Panc1 (cell line): ENCODE data around the gene KDM4F.

Source experiments
- CTCF ChIP-seq: fragments of 450-650 bp; IDR thresholded peaks from 2 replicates; pipeline ENCODE4 v1.5.1; 2017; ENCODE audit warnings: mild to moderate bottlenecking
- POLR2AphosphoS5 ChIP-seq: IDR thresholded peaks from 2 replicates; pipeline ENCODE4 v1.6.1; 2012; ENCODE audit warnings: mild to moderate bottlenecking, low read depth, low read length, moderate library complexity

- TF ChIP-seq CTCF, result no peak
- no peak for TF ChIP-seq POLR2AphosphoS5
These were observed 37.8 kb upstream of the KDM4F start for GRCh38 chr11:95011376-95011775.
